Activated gamma-delta T cell treated with Interleukin-2 at 50 U/mL for 16 hours (primary cell): ENCODE results near the gene FBXO48.
"Not testable (repeated sequence)": the region's sequence is repeated elsewhere in the genome, so short reads cannot be mapped to it uniquely, and the experiment has no call there.

Source experiments
- DNase-seq: peaks from one replicate; pipeline ENCODE4 v3.0.0-alpha.2; 2020

FBXO48 gene

GRCh38 chr2:68469935-68470334, 2.8 kb upstream of the FBXO48 start:
- DNase-seq: no peak

- no peak for DNase-seq
Measured at GRCh38 chr2:68468801-68469200, 1.7 kb upstream of the FBXO48 start.

GRCh38 chr2:68466778-68467076, 367 bp downstream of the FBXO48 start:
- DNase-seq: no peak

- peak; percentile 50 for DNase-seq
Measured at GRCh38 chr2:68466361-68466777, 725 bp downstream of the FBXO48 start.

- DNase-seq: peak; percentile 45
Measured at GRCh38 chr2:68465081-68465916, 1.8 kb downstream of the FBXO48 start.

GRCh38 chr2:68464651-68465050, 2.4 kb downstream of the FBXO48 start:
- no peak for DNase-seq

GRCh38 chr2:68463287-68463877, 3.7 kb downstream of the FBXO48 start:
- no peak for DNase-seq

- DNase-seq: no peak
Measured at GRCh38 chr2:68458981-68459380, 8.1 kb downstream of the FBXO48 start.

- no peak for DNase-seq
Measured at GRCh38 chr2:68456198-68456597, 10.9 kb downstream of the FBXO48 start.

GRCh38 chr2:68454719-68455118, 12.4 kb downstream of the FBXO48 start:
- no peak for DNase-seq

GRCh38 chr2:68453761-68454360, 13.2 kb downstream of the FBXO48 start:
- no peak for DNase-seq

- DNase-seq: no peak
Measured at GRCh38 chr2:68452158-68452900, 14.8 kb downstream of the FBXO48 start.

- DNase-seq: no peak
Measured at GRCh38 chr2:68448671-68449653, 18.1 kb downstream of the FBXO48 start.

- no peak for DNase-seq
Measured at GRCh38 chr2:68447118-68447517, 20.0 kb downstream of the FBXO48 start.

GRCh38 chr2:68446425-68446824, 20.7 kb downstream of the FBXO48 start:
- not testable (repeated sequence) for DNase-seq

- DNase-seq: no peak
Measured at GRCh38 chr2:68441994-68442322, 25.1 kb downstream of the FBXO48 start.

GRCh38 chr2:68441179-68441993, 25.7 kb downstream of the FBXO48 start:
- DNase-seq: peak; percentile 86

GRCh38 chr2:68438455-68439303, 28.4 kb downstream of the FBXO48 start:
- DNase-seq: no peak

- no peak for DNase-seq
Measured at GRCh38 chr2:68436270-68436669, 30.8 kb downstream of the FBXO48 start.

- no peak for DNase-seq
Measured at GRCh38 chr2:68435615-68436014, 31.5 kb downstream of the FBXO48 start.

- DNase-seq: no peak
Measured at GRCh38 chr2:68434981-68435380, 32.1 kb downstream of the FBXO48 start.
